GM19043 (cell line): ENCODE data around the gene CYSTM1.
"Not testable (repeated sequence)": the region's sequence is repeated elsewhere in the genome, so short reads cannot be mapped to it uniquely, and the experiment has no call there.

Source experiments
- ATAC-seq: cut with Tn5 transposase; IDR thresholded peaks from one replicate; pipeline ENCODE4 v1.9.1; 2021; ENCODE audit warnings: low read depth; ENCODE audit not compliant: unreplicated experiment

Gene CYSTM1

GRCh38 chr5:140148508-140148907, 26.5 kb upstream of the CYSTM1 start:
- ATAC-seq: no peak

- ATAC-seq: no peak
These were observed 24.8 kb upstream of the CYSTM1 start for GRCh38 chr5:140150201-140150600.

GRCh38 chr5:140151144-140152021, 23.6 kb upstream of the CYSTM1 start:
- ATAC-seq: no peak

- ATAC-seq: no peak
These were observed 22.7 kb upstream of the CYSTM1 start for GRCh38 chr5:140152022-140152999.

GRCh38 chr5:140153255-140153654, 21.7 kb upstream of the CYSTM1 start:
- ATAC-seq: no peak

GRCh38 chr5:140153905-140154304, 21.1 kb upstream of the CYSTM1 start:
- no peak for ATAC-seq

GRCh38 chr5:140154710-140155381, 20.1 kb upstream of the CYSTM1 start:
- not testable (repeated sequence) for ATAC-seq

- ATAC-seq: peak; percentile 95
These were observed 17.8 kb upstream of the CYSTM1 start for GRCh38 chr5:140157032-140157781.

GRCh38 chr5:140159014-140159927, 15.7 kb upstream of the CYSTM1 start:
- ATAC-seq: no peak

- ATAC-seq: no peak
These were observed 12.7 kb upstream of the CYSTM1 start for GRCh38 chr5:140162275-140162674.

GRCh38 chr5:140162781-140163180, 12.2 kb upstream of the CYSTM1 start:
- ATAC-seq: no peak

GRCh38 chr5:140165101-140165922, 9.7 kb upstream of the CYSTM1 start:
- no peak for ATAC-seq

GRCh38 chr5:140165923-140166270, 9.1 kb upstream of the CYSTM1 start:
- no peak for ATAC-seq

- ATAC-seq: no peak
These were observed 8.1 kb upstream of the CYSTM1 start for GRCh38 chr5:140166911-140167310.

- no peak for ATAC-seq
These were observed 6.6 kb upstream of the CYSTM1 start for GRCh38 chr5:140168371-140168770.

GRCh38 chr5:140169410-140169809, 5.6 kb upstream of the CYSTM1 start:
- no peak for ATAC-seq

- ATAC-seq: no peak
These were observed 2.5 kb upstream of the CYSTM1 start for GRCh38 chr5:140172483-140172882.

GRCh38 chr5:140174014-140174413, 974 bp upstream of the CYSTM1 start:
- no peak for ATAC-seq
